ENCODE data around the gene MSANTD3. TPM values are rescaled to one million over a fixed set of nuclear protein-coding genes. Genes with fewer than 3 reads are reported as not detected.
"Not testable (repeated sequence)": the region's sequence is repeated elsewhere in the genome, so short reads cannot be mapped to it uniquely, and the experiment has no call there.

The MSANTD3 gene
- total RNA-seq, 2 experiments from 2014 or later = 17.9 to 21.6 TPM

DNA sequence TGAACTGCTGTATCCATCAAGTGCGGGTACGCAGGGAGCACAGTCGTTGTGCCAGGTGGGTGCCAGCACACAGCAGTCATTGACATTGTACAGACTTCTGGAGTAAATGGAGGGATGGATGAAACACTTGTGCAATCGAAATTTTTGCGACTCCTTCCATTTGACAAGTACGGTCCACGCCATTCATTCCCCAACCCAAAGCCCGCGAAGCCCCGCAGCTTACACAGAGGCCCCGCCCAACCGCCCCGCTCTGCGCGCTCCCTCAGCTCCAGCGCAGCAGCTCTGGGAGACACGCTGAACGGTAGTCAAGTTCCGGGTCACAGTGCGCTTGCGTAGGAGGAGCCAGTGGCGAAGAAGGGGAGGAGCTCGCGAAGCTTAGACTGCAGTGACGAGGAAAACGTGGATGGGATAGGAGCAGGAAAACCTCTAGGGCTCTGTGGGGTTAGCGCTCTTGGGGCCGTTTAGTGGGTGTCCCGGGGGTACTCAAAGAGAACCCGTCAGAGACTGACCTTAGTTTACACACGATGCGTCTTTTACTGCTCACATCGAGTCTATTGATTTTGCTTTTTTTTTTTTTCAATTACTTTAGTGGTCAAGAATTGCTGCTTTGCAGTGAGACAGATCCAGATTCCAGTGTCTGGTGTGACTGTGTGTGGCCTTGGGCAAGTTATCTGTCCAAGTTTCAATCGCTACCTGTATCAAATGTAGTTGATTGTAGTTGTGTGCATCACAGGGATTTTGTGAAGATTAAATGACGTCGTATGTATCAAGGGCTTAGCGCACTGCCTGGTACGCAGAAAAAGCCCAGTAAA is 15.3 kb upstream of the MSANTD3 start:
- peaks cover 15% of the 10 kb centered on the region for H3K4me1 Mint-ChIP-seq
- no peaks in the 10 kb centered on the region for H3K9me3 Mint-ChIP-seq (ENCODE audit: low read depth)
- ChIA-PET CTCF (interaction anchor here (0.7 kb wide), 1 partner anchor 13 kb away, joined by 4 read pairs; no protein-coding TSS in a partner anchor), POLR2A (interaction anchor here (1.0 kb wide), 1 partner anchor 15 kb away, joined by 3 read pairs; no protein-coding TSS in a partner anchor)
- H3K27me3 Mint-ChIP-seq = peaks cover 14% of the 10 kb centered on the region
- peak overlapping the region; percentile 74 for H3K27ac Mint-ChIP-seq
- H3K36me3 Mint-ChIP-seq (ENCODE audit: low read depth) = no peaks in the 10 kb centered on the region
- peak; percentile 92 for DNase-seq
- intact Hi-C loops (cut with DNase I, micrococcal nuclease) = loop anchor here (1.0 to 5.0 kb wide), 8 partner anchors 15 to 1189 kb away; partner anchors contain the start of genes MSANTD3 (in 2 of the 2), ALG2 (in 1 of the 2), ERP44 (in 1 of the 2) and INVS (in 1 of the 2)
- peak overlapping the region; percentile 70 for H3K4me3 Mint-ChIP-seq
- ATAC-seq = peak; percentile 100

DNA sequence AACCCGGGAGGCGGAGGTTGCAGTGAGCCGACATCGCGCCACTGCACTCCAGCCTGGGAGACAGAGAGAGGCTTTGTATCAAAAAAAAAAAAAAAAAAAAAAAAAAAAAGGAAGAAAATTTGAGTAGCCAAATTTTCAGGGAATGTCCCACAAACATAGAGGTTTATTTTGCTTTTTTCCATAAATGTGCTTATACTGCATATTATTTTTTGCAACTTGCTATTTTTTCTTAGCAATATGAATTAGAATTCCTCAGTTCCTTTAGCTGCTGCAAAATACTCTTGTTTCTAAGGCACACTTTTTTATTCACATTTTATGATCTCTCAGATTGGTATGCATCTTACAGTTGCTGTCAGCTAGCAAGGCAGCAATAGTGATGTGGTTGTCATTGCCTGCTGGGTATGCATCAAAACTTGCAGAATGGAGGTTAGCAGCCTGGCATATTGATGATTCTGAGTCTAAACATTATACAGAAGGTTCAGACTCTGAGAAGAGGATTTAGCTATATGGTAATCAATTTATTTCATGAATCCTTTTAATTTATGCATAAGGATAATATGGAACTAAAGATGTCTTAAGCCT is 13.0 kb upstream of the MSANTD3 start:
- H3K27ac Mint-ChIP-seq = no peak overlapping the region
- intact Hi-C loops (cut with DNase I, micrococcal nuclease) = loop anchor here in 1 of 2 experiments (5.0 kb wide), 2 partner anchors 983 to 1192 kb away; partner anchors contain the start of genes ALG2, MRPL50, SEC61B and ZNF189
- ChIA-PET CTCF (interaction anchor here (0.6 kb wide), 1 partner anchor 18 kb away, joined by 6 read pairs; no protein-coding TSS in a partner anchor), POLR2A (no interaction called here)
- no peaks in the 10 kb centered on the region for H3K36me3 Mint-ChIP-seq (ENCODE audit: low read depth)
- H3K9me3 Mint-ChIP-seq (ENCODE audit: low read depth) = no peaks in the 10 kb centered on the region
- H3K27me3 Mint-ChIP-seq = peaks cover 15% of the 10 kb centered on the region
- peaks cover 15% of the 10 kb centered on the region for H3K4me1 Mint-ChIP-seq
- no peak overlapping the region for H3K4me3 Mint-ChIP-seq
- DNase-seq (no peak), ATAC-seq (no peak)

DNA sequence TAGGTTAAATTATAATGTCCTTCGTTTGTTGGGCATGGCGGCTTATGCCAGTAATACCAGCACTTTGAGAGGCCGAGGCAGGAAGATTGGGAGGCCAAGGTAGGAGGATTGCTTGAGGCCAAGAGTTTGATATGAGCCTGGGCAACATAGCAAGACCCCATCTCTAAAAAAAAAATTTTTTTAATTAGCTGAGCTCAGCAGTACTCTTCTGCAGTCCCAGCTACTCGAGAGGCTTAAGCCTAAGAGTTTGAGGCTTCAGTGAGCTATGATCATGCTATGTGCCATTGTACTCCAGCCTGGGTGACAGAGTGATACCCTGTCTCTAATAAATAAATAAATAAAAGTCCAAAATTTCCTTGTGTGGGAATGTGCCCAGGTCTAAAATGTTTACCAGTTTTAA is 9.1 kb upstream of the MSANTD3 start:
- intact Hi-C loops (cut with DNase I, micrococcal nuclease) = no loop called here
- H3K36me3 Mint-ChIP-seq (ENCODE audit: low read depth) = no peaks in the 10 kb centered on the region
- H3K27me3 Mint-ChIP-seq = peaks cover 15% of the 10 kb centered on the region
- no peak overlapping the region for H3K4me3 Mint-ChIP-seq
- H3K4me1 Mint-ChIP-seq = no peaks in the 10 kb centered on the region
- DNase-seq (no peak), ATAC-seq (no peak)
- no peaks in the 10 kb centered on the region for H3K9me3 Mint-ChIP-seq (ENCODE audit: low read depth)
- H3K27ac Mint-ChIP-seq = no peak overlapping the region
- ChIA-PET POLR2A (no interaction called here), CTCF (interaction anchor here (0.8 kb wide), 1 partner anchor 12 kb away, joined by 3 read pairs; no protein-coding TSS in a partner anchor)

DNA sequence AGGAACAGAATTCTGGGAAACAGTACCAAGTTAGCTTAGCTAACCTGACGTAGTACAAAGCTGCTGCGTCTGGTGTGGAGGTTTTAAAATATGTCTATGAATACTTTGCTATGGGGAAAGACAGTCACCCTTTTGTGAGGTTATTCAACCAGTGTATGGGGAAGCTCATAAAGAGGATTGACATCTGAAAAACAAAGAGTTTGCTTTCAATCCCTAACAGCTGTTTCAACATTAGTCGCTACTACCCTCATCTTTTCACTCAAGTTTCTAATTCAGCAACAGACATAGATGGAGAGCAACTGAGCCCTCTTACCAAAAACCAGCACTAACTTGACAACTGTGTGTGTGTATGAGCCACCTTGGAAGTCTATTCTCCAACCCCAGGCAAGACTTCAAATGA is 7.8 kb upstream of the MSANTD3 start:
- Mint-ChIP-seq H3K4me3 (no peak overlapping the region), H3K9me3 (ENCODE audit: low read depth) (no peaks in the 10 kb centered on the region), H3K27me3 (peaks cover 15% of the 10 kb centered on the region), H3K4me1 (no peaks in the 10 kb centered on the region), H3K27ac (no peak overlapping the region), H3K36me3 (ENCODE audit: low read depth) (no peaks in the 10 kb centered on the region)
- DNase-seq (no peak), ATAC-seq (peak; percentile 23)
- POLR2A ChIA-PET = no interaction called here
- CTCF ChIA-PET = no interaction called here
- intact Hi-C loops (cut with DNase I, micrococcal nuclease) = no loop called here

DNA sequence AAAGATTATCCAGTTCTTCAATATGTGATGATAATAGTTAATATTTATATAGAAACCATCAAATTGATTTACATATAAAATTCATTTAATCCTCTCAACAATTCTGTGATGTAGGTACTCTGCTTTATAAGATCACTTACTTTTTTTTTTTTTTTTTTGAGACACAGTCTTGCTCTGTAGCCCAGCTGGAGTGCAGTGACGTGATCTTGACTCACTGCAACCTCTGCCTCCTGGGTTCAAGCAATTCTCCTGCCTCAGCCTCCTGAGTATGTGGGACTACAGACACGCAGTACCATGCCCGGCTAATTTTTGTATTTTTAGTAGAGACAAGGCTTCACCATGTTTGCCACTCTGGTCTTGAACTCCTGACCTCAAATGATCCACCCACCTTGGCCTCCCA is 5.8 kb upstream of the MSANTD3 start:
- ATAC-seq; DNase-seq; H3K9me3 Mint-ChIP-seq (ENCODE audit: low read depth); H3K27ac Mint-ChIP-seq; H3K4me1 Mint-ChIP-seq; H3K36me3 Mint-ChIP-seq (ENCODE audit: low read depth); POLR2A ChIA-PET; H3K4me3 Mint-ChIP-seq: not testable (repeated sequence)
- CTCF ChIA-PET = interaction anchor here (2.5 kb wide), 1 partner anchor 17 kb away, joined by 9 read pairs; no protein-coding TSS in a partner anchor
- peaks cover 11% of the 10 kb centered on the region for H3K27me3 Mint-ChIP-seq
- intact Hi-C loops (cut with DNase I, micrococcal nuclease) = loop anchor here in 1 of 2 experiments (10.0 kb wide), 1 partner anchor 1114 kb away; the partner anchor contains the start of gene RNF20

DNA sequence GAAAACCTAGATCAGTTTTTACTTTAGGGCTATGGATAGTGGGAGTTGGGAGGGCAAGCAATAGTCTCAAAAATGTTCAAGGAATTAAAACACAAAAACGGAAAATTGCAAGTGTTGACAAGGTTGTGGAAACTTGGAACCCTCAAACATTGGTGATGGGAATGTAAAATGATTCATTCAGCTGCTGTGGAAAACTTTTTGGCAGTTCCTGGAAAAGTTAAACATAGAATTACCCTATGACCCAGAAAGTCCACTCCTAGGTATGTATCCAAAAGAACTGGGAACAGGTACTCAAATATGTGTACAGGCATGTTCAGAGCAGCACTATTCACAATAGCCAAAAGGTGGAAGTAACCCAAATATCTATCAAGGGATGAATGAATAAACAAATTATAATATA is 1.2 kb upstream of the MSANTD3 start:
- no peak for DNase-seq
- no peak for ATAC-seq
- Mint-ChIP-seq H3K27me3 (no peaks in the 10 kb centered on the region), H3K4me3 (peak overlapping the region; percentile 81), H3K9me3 (ENCODE audit: low read depth) (no peaks in the 10 kb centered on the region), H3K27ac (peak overlapping the region; percentile 49), H3K4me1 (peaks cover 30% of the 10 kb centered on the region), H3K36me3 (ENCODE audit: low read depth) (peaks cover 2% of the 10 kb centered on the region)
- CTCF ChIA-PET = interaction anchor here (1.6 to 2.6 kb wide), 2 partner anchors 12 to 14 kb away, joined by 4 to 11 read pairs; no protein-coding TSS in a partner anchor
- POLR2A ChIA-PET = interaction anchor here (1.0 kb wide), 1 partner anchor 14 kb away, joined by 3 read pairs; no protein-coding TSS in a partner anchor
- intact Hi-C loops (cut with DNase I, micrococcal nuclease) = loop anchor here (2.0 to 10.0 kb wide), 8 partner anchors 15 to 1628 kb away; partner anchors contain the start of genes TEX10 (in 2 of the 2), ANKS6 (in 1 of the 2), ERP44 (in 1 of the 2) and INVS (in 1 of the 2)

DNA sequence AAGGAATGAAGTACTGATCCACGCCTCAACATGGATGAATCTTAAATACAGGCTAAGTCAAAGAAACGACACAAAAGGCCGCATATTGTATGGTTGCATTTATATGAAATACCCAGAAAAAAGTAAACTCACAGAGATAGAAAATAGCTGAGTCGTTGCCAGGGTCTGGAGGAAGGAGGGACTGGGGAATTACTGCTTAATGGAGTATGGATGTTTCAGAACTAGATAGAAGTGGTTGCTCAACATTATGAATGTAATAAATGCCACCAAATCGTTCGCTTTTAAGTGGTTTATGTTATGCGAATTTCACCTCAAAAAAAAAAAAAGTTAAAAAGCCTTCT is 784 bp upstream of the MSANTD3 start:
- intact Hi-C loops (cut with DNase I, micrococcal nuclease) = loop anchor here (2.0 to 10.0 kb wide), 8 partner anchors 15 to 1629 kb away; partner anchors contain the start of genes TEX10 (in 2 of the 2), ANKS6 (in 1 of the 2), ERP44 (in 1 of the 2) and INVS (in 1 of the 2)
- Mint-ChIP-seq H3K4me3 (peak overlapping the region; percentile 81), H3K9me3 (ENCODE audit: low read depth) (no peaks in the 10 kb centered on the region), H3K27ac (peak overlapping the region; percentile 91), H3K36me3 (ENCODE audit: low read depth) (peaks cover 2% of the 10 kb centered on the region), H3K27me3 (no peaks in the 10 kb centered on the region), H3K4me1 (peaks cover 30% of the 10 kb centered on the region)
- no peak for ATAC-seq
- ChIA-PET CTCF (interaction anchor here (2.6 kb wide), 1 partner anchor 11 kb away, joined by 11 read pairs; no protein-coding TSS in a partner anchor), POLR2A (interaction anchor here (1.0 kb wide), 1 partner anchor 15 kb away, joined by 3 read pairs; no protein-coding TSS in a partner anchor)
- DNase-seq = no peak

DNA sequence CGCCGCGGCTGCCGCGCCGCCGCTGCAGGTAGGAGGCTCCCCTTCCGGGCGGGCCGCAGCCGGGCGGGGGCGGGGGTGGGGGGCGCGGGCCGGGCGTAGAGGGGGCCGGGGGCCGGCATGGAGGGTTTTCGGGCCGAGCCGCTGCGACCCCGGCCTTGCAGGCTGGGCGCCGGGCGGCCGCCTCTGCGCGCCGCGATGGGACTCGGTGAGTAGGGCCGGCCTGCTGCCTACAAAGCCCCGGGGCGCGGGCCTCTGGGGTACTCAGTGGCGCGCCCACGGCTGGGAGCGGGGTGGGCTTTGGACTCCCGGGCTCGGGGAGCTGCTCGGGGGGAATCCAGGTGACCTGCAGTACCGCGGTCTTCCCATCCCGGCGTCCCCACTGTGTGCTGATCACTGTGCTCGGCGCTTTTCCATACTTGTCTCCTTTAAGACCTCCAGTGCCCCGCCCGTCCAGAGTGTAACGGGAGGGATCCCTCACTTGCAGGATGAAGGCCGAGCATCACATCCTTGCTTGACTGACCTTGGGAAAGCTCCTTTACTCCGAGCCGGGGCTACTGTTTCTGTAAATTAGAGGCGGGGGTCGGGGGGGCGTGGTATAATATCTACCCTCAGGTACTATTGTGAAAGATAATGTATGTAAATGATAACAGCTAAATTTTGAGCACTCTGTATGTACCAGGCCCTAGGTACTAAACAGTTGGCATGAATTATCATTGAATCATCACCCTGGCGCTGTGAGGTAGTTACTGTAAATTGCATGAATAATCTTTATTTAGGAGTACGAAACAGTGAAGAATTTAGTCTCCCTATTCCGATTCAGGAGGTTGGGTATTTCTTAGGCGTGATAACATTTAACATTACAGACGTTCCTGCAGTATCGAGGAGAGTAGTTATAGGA is 672 bp downstream of the MSANTD3 start:
- peak; percentile 48 for DNase-seq
- H3K27ac Mint-ChIP-seq = peak overlapping the region; percentile 38
- no peaks in the 10 kb centered on the region for H3K9me3 Mint-ChIP-seq (ENCODE audit: low read depth)

DNA sequence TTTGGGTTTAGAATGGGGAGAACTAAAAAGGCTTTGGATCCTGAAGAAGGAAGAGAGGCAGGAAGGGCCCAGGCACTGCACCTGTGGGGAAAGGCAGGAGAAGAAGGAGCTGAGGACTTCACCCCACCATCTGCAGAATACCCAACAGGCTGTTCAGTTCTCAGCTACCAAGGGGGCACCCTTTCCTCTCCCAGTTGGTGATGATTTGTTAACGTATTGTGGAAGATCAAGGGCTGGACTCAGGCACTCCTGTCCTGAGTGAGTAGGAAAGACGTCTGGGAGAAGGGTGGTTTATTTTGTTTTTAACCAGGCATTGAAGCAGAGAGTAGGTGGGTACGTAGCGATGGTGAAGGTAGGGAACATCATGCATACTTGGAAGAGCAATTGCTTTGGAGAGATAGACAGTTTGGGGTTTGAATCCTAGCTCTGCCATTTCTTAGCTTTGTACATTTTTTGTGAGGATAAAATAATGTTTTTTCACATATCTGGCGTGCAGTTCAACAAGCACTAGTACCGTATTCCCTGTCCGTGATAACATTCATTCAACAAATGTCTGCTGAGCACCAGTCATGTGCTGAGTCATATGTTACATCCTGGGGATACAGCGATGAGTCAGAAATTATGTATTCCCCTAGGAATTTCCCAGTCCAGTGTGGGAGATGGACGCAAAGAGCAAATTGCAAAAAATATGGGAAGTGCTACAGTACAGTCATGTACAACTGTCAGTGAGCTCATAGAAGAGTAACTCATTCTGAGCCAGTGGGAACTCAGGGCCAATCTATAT is 2.1 kb downstream of the MSANTD3 start:
- ATAC-seq = no peak
- H3K4me3 Mint-ChIP-seq = no peak overlapping the region

More for the DNA sequence above, 672 bp downstream of the MSANTD3 start:
- H3K36me3 Mint-ChIP-seq (ENCODE audit: low read depth) = peaks cover 2% of the 10 kb centered on the region
- peak; percentile 45 for ATAC-seq
- peaks cover 30% of the 10 kb centered on the region for H3K4me1 Mint-ChIP-seq
- no peaks in the 10 kb centered on the region for H3K27me3 Mint-ChIP-seq
- intact Hi-C loops (cut with DNase I, micrococcal nuclease) = loop anchor here (1.0 to 10.0 kb wide), 9 partner anchors 16 to 1630 kb away; partner anchors contain the start of genes TEX10 (in 2 of the 2), ANKS6 (in 1 of the 2), ERP44 (in 1 of the 2) and INVS (in 1 of the 2)
- CTCF ChIA-PET = interaction anchor here (0.6 to 2.6 kb wide), 2 partner anchors 10 to 560 kb away, joined by 3 to 11 read pairs; no protein-coding TSS in a partner anchor
- POLR2A ChIA-PET = no interaction called here
- H3K4me3 Mint-ChIP-seq = peak overlapping the region; percentile 72

More for the DNA sequence above, 2.1 kb downstream of the MSANTD3 start:
- ChIA-PET CTCF (interaction anchor here (0.7 to 1.6 kb wide), 6 partner anchors 9 to 885 kb away, joined by 3 to 7 read pairs (median 4); no protein-coding TSS in a partner anchor), POLR2A (interaction anchor here (0.7 kb wide), 1 partner anchor 93 kb away, joined by 3 read pairs; no protein-coding TSS in a partner anchor)
- DNase-seq = no peak
- Mint-ChIP-seq H3K4me1 (peaks cover 30% of the 10 kb centered on the region), H3K27me3 (no peaks in the 10 kb centered on the region), H3K9me3 (ENCODE audit: low read depth) (no peaks in the 10 kb centered on the region), H3K27ac (no peak overlapping the region), H3K36me3 (ENCODE audit: low read depth) (peaks cover 2% of the 10 kb centered on the region)
- intact Hi-C loops (cut with DNase I, micrococcal nuclease) = loop anchor here (5.0 to 10.0 kb wide), 6 partner anchors 77 to 1632 kb away; partner anchors contain the start of genes ANKS6 (in 1 of the 2), ERP44 (in 1 of the 2), INVS (in 1 of the 2) and RNF20 (in 1 of the 2)
